K562 (cell line): ENCODE measurements around the gene ADCY4. TPM values are rescaled to one million over a fixed set of nuclear protein-coding genes. Genes with fewer than 3 reads are reported as not detected.

Experiments used
- ATAC-seq: fragments of 200-7000 bp; cut with Tn5 transposase; 3 replicates; pipeline ENCODE4 v1.9.1; 2020; ENCODE audit warnings: moderate library complexity
- BruUV-seq: library from RNA; stranded (reverse); fragments of 400-500 nt; replicated peaks from 2 replicates; lab custom pipeline; 2021; lab: Mats Ljungman, UMichigan
- CTCF ChIA-PET: fragments of 300-600 bp; formaldehyde crosslinking; extraction: SDS; loops from one replicate; lab custom pipeline; 2021; ENCODE audit warnings: low intra/inter-chr PET ratio; lab: Yijun Ruan, JAX
- POLR2A ChIA-PET: fragments of 300-600, 350-650 bp; sonication (Branson Sonifier 250); formaldehyde crosslinking; extraction: SDS; loops from one replicate; lab custom pipeline; 2021; ENCODE audit warnings: antibody characterized with exemption, inconsistent platforms; lab: Yijun Ruan, JAX
- DNase-seq, 4 experiments: peaks; one replicate each; pipeline versions ENCODE4 v3.0.0 to v3.0.0-alpha.2; 2011 to 2018; ENCODE audit warnings: low spot score in 3 of 4, mixed read lengths in 3 of 4; ENCODE audit errors: extremely low read depth in 1 of 4
- FAIRE-seq: peaks from 2 replicates; lab custom pipeline; 2011; peaks lifted over from hg19 to GRCh38; lab: Jason Lieb, UNC
- H2AFZ ChIP-seq: 2 replicates; pipeline ENCODE4 v1.6.0; 2011; ENCODE audit warnings: low read depth, low read length, control low read depth, inconsistent platforms
- H3K27ac ChIP-seq: fragments of 200-600 bp; 3 replicates; pipeline ENCODE4 v1.8.0; 2011; ENCODE audit warnings: low read depth, mild to moderate bottlenecking, control low read depth, inconsistent platforms, low read length, moderate library complexity, mixed read lengths; ENCODE audit errors: extremely low read depth
- H3K27me3 ChIP-seq, 2 experiments: fragments of 300-600 bp in 1 of 2; 2 replicates in 1 of 2; 3 replicates in 1 of 2; pipeline versions ENCODE4 v1.6.0 to v1.8.0; 2011; ENCODE audit warnings: inconsistent platforms in 2 of 2, low read length in 2 of 2, mild to moderate bottlenecking in 1 of 2, mixed read lengths in 1 of 2, moderate library complexity in 1 of 2; ENCODE audit not compliant: control insufficient read depth in 2 of 2, insufficient read depth in 2 of 2
- H3K36me3 ChIP-seq: fragments of 300-600 bp; 3 replicates; pipeline ENCODE4 v1.8.0; 2011; ENCODE audit warnings: mild to moderate bottlenecking, low read length, inconsistent platforms; ENCODE audit not compliant: control insufficient read depth, insufficient read depth
- H3K4me1 ChIP-seq, 2 experiments: fragments of 200-600 bp in 1 of 2; replicated peaks in 1 of 2; 2 replicates in 1 of 2; 3 replicates in 1 of 2; pipeline versions ENCODE4 v1.5.1 to v1.8.0; 2011; ENCODE audit warnings: inconsistent platforms in 2 of 2, low read length in 2 of 2, mild to moderate bottlenecking in 1 of 2, mixed read lengths in 1 of 2, moderate library complexity in 1 of 2; ENCODE audit not compliant: control insufficient read depth in 2 of 2, insufficient read depth in 2 of 2
- H3K4me2 ChIP-seq: 2 replicates; pipeline ENCODE4 v1.6.1; 2011; ENCODE audit warnings: low read length, control low read depth, inconsistent platforms, mixed read lengths; ENCODE audit not compliant: insufficient read depth
- H3K4me3 ChIP-seq: fragments of 200-600 bp; sonication (generic), shearing (Covaris generic); 2 replicates; pipeline ENCODE4 v1.5.1; 2016; ENCODE audit warnings: control low read depth, inconsistent platforms
- H3K79me2 ChIP-seq: fragments of 200-600 bp; 3 replicates; pipeline ENCODE4 v1.8.0; 2011; ENCODE audit warnings: low read length, inconsistent platforms; ENCODE audit not compliant: control insufficient read depth, insufficient read depth
- H3K9ac ChIP-seq, 2 experiments: 2 replicates each; pipeline versions ENCODE4 v1.6.0 to v1.6.1; 2011; ENCODE audit warnings: low read depth in 2 of 2, low read length in 2 of 2, control low read depth in 1 of 2, inconsistent platforms in 1 of 2, mild to moderate bottlenecking in 1 of 2, mixed read lengths in 1 of 2; ENCODE audit not compliant: insufficient read depth in 1 of 2
- H3K9me1 ChIP-seq: one replicate; pipeline ENCODE4 v1.6.0; 2011; ENCODE audit warnings: inconsistent platforms, mild to moderate bottlenecking, low read length, moderate library complexity; ENCODE audit not compliant: control insufficient read depth, insufficient read depth
- H3K9me3 ChIP-seq: replicated peaks from 2 replicates; pipeline ENCODE4 v1.5.1; 2011; ENCODE audit warnings: low read depth, low read length, inconsistent platforms; ENCODE audit not compliant: control insufficient read depth, insufficient read depth
- H4K20me1 ChIP-seq: replicated peaks from 2 replicates; pipeline ENCODE4 v1.6.1; 2011; ENCODE audit warnings: low read length, inconsistent platforms, mixed read lengths; ENCODE audit not compliant: control insufficient read depth, insufficient read depth
- DMBX1 ChIP-seq: fragments of 250-450 bp; sonication (Bioruptor Pico); IDR thresholded peaks from 2 replicates; pipeline ENCODE4 v1.8.0; 2022; ENCODE audit warnings: inconsistent platforms, mild to moderate bottlenecking, moderate library complexity, borderline replicate concordance
- ETV1 ChIP-seq: fragments of 450-650 bp; conservative IDR thresholded peaks from 2 replicates; pipeline ENCODE4 v1.6.1; 2016; ENCODE audit warnings: missing genetic modification characterization, control low read depth, low read depth, missing compliant biosample characterization
- HDAC2 ChIP-seq: fragments of 450-650 bp; IDR thresholded peaks from 2 replicates; pipeline ENCODE4 v1.6.1; 2016; ENCODE audit warnings: mild to moderate bottlenecking
- HMG20A ChIP-seq: fragments of 450-650 bp; formaldehyde crosslinking; conservative IDR thresholded peaks from 2 replicates; pipeline ENCODE4 v1.4.0; 2020; ENCODE audit warnings: mild to moderate bottlenecking, mixed read lengths
- HOXB6 ChIP-seq: fragments of 250-450 bp; sonication (Bioruptor Pico); IDR thresholded peaks from 2 replicates; pipeline ENCODE4 v1.5.1; 2022; ENCODE audit warnings: mild to moderate bottlenecking, borderline replicate concordance
- NR2C1 ChIP-seq, 2 experiments: fragments of 450-650 bp; IDR thresholded peaks; 2 replicates each; pipeline ENCODE4 v1.6.1; 2017; ENCODE audit warnings: mild to moderate bottlenecking in 2 of 2, antibody characterized with exemption in 1 of 2, inconsistent platforms in 1 of 2, missing compliant biosample characterization in 1 of 2, missing genetic modification characterization in 1 of 2
- POLR2B ChIP-seq: fragments of 450-650 bp; IDR thresholded peaks from 2 replicates; pipeline ENCODE4 v1.6.1; 2018; ENCODE audit warnings: low read depth; ENCODE audit not compliant: partially characterized antibody
- RREB1 ChIP-seq: fragments of 250-450 bp; sonication (Bioruptor Pico); IDR thresholded peaks from 2 replicates; pipeline ENCODE4 v1.4.0; 2020
- ZC3H4 ChIP-seq: sonication (generic); formaldehyde crosslinking; IDR thresholded peaks from 2 replicates; pipeline ENCODE4 v1.9.0; 2021; ENCODE audit warnings: missing genetic modification reagents, borderline replicate concordance
- ZEB2 ChIP-seq: fragments of 450-650 bp; IDR thresholded peaks from 2 replicates; pipeline ENCODE4 v1.6.1; 2016
- ZFPM2 ChIP-seq: fragments of 250-450 bp; sonication (Bioruptor Pico); IDR thresholded peaks from 2 replicates; pipeline ENCODE4 v1.5.1; 2022; ENCODE audit warnings: mild to moderate bottlenecking
- ZNF133 ChIP-seq: fragments of 250-450 bp; sonication (Bioruptor Pico); IDR thresholded peaks from 2 replicates; pipeline ENCODE4 v1.4.0; 2020; ENCODE audit warnings: mild to moderate bottlenecking
- ZNF140 ChIP-seq: fragments of 250-450 bp; sonication (Bioruptor Pico); IDR thresholded peaks from 2 replicates; pipeline ENCODE4 v1.8.0; 2021; ENCODE audit warnings: moderate library complexity, mild to moderate bottlenecking, inconsistent platforms
- WGBS: fragments of 100-300 bp; shearing (Covaris generic); methylation state at CpG from one replicate; pipeline ENCODE4 v1.1.6; 2016; ENCODE audit warnings: low coverage, mixed read lengths; ENCODE audit not compliant: insufficient coverage; ENCODE audit errors: missing lambda C conversion rate; 5-methylcytosine and 5-hydroxymethylcytosine counted together
- in situ Hi-C: fragments of 300-500 bp; cut with MboI; formaldehyde crosslinking; loops from 4 replicates; pipeline ENCODE4 v1.15.0; 2018; ENCODE audit warnings: inconsistent platforms, mixed read lengths
- intact Hi-C: fragments of 100-400 bp; cut with micrococcal nuclease; formaldehyde crosslinking; loops from 2 replicates; pipeline ENCODE4 v1.14.2; 2022
- polyA plus RNA-seq, 8 experiments: library from polyadenylated mRNA; depleted of rRNA in 4 of 8; stranded (reverse) in 5 of 8; unstranded in 3 of 8; fragments of >200 nt; fragmentation: Nextera tagmentation in 2 of 8; fragmentation: Illumina TruSeq in 1 of 8; extraction: Ambion mirVana in 2 of 8; extraction: Trizol in 1 of 8; gene quantifications; 2 replicates each; pipeline versions ENCODE4 v1.2.1 to v1.2.3, GENCODE V29; 2011 to 2014; ENCODE audit warnings: inconsistent platforms in 1 of 8, missing spikeins in 1 of 8
- total RNA-seq, 7 experiments: library from RNA; depleted of rRNA in 6 of 7; stranded (reverse); fragments of >200 nt in 6 of 7; fragmentation: Illumina TruSeq in 2 of 7; extraction: Trizol in 2 of 7; gene quantifications; 2 replicates each; pipeline versions ENCODE4 v1.2.1 to v1.2.3, GENCODE V29; 2011 to 2021; ENCODE audit warnings: low replicate concordance in 1 of 7
- TF ChIP-seq, protein P1 (sequence below): fragments of 450-650 bp; formaldehyde crosslinking; IDR thresholded peaks from 2 replicates; pipeline ENCODE4 v1.4.0; 2022; ENCODE audit warnings: mild to moderate bottlenecking, moderate library complexity
- TF ChIP-seq, protein P2 (sequence below): fragments of 250-450 bp; sonication (Bioruptor Pico); IDR thresholded peaks from 2 replicates; pipeline ENCODE4 v1.5.0; 2021; ENCODE audit warnings: mild to moderate bottlenecking, borderline replicate concordance

The ADCY4 gene
- total and polyA plus RNA-seq, 9 of the 15 experiments (the other 6 are each of a cell fraction or from before 2014, with no cell fraction given): 0.04 to 0.31 (median 0.15) TPM; not detected in 2

GRCh38 chr14:24382064-24382371 is 47.1 kb upstream of the ADCY4 start:
- Histone ChIP-seq H3K4me3 (no peak overlapping the region), H3K36me3 (no peaks in the 10 kb centered on the region), H3K4me1 (peaks cover 11 to 19% of the 10 kb centered on the region in 2 experiments), H2AFZ (no peak overlapping the region), H3K27me3 (no peaks in the 10 kb centered on the region), H3K9ac (no peak overlapping the region), H3K9me3 (no peaks in the 10 kb centered on the region), H3K27ac (no peak overlapping the region), H3K9me1 (no peaks in the 10 kb centered on the region), H4K20me1 (no peaks in the 10 kb centered on the region), H3K4me2 (no peak overlapping the region), H3K79me2 (no peaks in the 10 kb centered on the region)
- no peak for FAIRE-seq
- no peak for DNase-seq
- ChIA-PET CTCF (no interaction called here), POLR2A (interaction anchor here (0.6 kb wide), 2 partner anchors 27 to 35 kb away, joined by 3 read pairs; no protein-coding TSS in a partner anchor)
- no TSS peak for BruUV-seq
- intact Hi-C loops (no loop called here), in situ Hi-C loops (no loop called here)
- WGBS: 21% methylated on average over 4 of the region's 4 CpGs
- ATAC-seq: no peak
- TF ChIP-seq HMG20A (CRISPR knock-in tag) (no peak), ETV1 (tag) (no peak), DMBX1 (CRISPR knock-in tag) (no peak), NR2C1 (IDR thresholded peaks at IDR 0.05) (no peak), NR2C1 (tag; IDR thresholded peaks at IDR 0.05) (no peak), ZEB2 (no peak), ZNF133 (CRISPR knock-in tag) (no peak), HDAC2 (no peak), RREB1 (CRISPR knock-in tag) (no peak), ZNF140 (CRISPR knock-in tag) (no peak), POLR2B (no peak), ZFPM2 (CRISPR knock-in tag) (no peak), ZC3H4 (CRISPR knock-in tag) (no peak), HOXB6 (CRISPR knock-in tag) (no peak)
- TF ChIP-seq, protein P1, sequence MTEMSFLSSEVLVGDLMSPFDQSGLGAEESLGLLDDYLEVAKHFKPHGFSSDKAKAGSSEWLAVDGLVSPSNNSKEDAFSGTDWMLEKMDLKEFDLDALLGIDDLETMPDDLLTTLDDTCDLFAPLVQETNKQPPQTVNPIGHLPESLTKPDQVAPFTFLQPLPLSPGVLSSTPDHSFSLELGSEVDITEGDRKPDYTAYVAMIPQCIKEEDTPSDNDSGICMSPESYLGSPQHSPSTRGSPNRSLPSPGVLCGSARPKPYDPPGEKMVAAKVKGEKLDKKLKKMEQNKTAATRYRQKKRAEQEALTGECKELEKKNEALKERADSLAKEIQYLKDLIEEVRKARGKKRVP (CRISPR knock-in tag): no peak
- TF ChIP-seq, protein P2, sequence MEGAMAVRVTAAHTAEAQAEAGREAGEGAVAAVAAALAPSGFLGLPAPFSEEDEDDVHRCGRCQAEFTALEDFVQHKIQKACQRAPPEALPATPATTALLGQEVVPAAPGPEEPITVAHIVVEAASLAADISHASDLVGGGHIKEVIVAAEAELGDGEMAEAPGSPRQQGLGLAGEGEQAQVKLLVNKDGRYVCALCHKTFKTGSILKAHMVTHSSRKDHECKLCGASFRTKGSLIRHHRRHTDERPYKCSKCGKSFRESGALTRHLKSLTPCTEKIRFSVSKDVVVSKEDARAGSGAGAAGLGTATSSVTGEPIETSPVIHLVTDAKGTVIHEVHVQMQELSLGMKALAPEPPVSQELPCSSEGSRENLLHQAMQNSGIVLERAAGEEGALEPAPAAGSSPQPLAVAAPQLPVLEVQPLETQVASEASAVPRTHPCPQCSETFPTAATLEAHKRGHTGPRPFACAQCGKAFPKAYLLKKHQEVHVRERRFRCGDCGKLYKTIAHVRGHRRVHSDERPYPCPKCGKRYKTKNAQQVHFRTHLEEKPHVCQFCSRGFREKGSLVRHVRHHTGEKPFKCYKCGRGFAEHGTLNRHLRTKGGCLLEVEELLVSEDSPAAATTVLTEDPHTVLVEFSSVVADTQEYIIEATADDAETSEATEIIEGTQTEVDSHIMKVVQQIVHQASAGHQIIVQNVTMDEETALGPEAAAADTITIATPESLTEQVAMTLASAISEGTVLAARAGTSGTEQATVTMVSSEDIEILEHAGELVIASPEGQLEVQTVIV (CRISPR knock-in tag): no peak
